Astrocyte of the cerebellum (primary cell): ENCODE results near the gene AMBRA1.

Experiments used
- DNase-seq: peaks from one replicate; pipeline ENCODE4 v3.0.0-alpha.2; 2011; ENCODE audit warnings: low read depth
- H3K4me3 ChIP-seq: 2 replicates; pipeline ENCODE4 v1.5.1; 2011; ENCODE audit warnings: mild to moderate bottlenecking, low read depth, low read length, moderate library complexity
- in situ Hi-C: cut with HindIII; loops from 2 replicates; pipeline ENCODE4 v1.10.0; 2017; ENCODE audit warnings: low sequenced_read_pairs
- TF ChIP-seq, protein P1 (sequence below): IDR thresholded peaks from 2 replicates; pipeline ENCODE4 v1.5.1; 2012; ENCODE audit warnings: low read length, low read depth, moderate library complexity, mild to moderate bottlenecking; ENCODE audit errors: missing control alignments

AMBRA1 gene

DNA sequence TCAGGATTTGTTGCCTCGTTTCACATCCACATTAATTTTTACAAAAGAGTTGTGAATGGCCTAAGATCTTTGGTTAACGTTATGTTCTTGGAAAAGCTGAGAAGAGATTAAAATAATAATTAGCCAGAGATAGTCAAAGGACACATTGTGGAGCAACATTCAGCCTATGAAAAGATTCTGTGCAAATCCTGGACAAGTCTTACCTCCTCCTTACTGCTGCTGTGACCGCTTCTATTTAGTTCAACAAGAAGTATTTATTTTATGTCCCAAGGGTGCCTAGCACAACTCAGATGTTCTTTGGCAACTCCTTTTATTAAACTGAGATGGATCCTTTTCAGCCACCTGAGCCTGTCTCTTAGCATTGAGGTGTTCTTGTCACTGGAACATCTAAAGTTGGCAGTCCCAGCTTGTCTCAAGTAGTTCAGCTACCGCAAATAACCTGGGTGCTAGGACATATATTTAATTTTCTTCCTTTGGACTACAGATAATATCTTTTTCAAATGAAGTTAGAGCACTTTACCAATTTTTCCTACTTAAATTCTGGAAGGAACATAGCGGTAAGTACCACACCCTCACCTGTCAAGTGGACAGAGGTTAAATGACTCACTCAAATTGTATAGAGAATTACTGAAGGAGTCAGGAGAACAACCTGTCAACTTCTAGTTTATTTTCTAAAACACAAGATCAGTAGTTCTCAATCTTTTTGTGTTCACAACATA, 121.7 kb downstream of the AMBRA1 start:
- no peak overlapping the region for H3K4me3 ChIP-seq
- TF ChIP-seq, protein P1, sequence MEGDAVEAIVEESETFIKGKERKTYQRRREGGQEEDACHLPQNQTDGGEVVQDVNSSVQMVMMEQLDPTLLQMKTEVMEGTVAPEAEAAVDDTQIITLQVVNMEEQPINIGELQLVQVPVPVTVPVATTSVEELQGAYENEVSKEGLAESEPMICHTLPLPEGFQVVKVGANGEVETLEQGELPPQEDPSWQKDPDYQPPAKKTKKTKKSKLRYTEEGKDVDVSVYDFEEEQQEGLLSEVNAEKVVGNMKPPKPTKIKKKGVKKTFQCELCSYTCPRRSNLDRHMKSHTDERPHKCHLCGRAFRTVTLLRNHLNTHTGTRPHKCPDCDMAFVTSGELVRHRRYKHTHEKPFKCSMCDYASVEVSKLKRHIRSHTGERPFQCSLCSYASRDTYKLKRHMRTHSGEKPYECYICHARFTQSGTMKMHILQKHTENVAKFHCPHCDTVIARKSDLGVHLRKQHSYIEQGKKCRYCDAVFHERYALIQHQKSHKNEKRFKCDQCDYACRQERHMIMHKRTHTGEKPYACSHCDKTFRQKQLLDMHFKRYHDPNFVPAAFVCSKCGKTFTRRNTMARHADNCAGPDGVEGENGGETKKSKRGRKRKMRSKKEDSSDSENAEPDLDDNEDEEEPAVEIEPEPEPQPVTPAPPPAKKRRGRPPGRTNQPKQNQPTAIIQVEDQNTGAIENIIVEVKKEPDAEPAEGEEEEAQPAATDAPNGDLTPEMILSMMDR, result no peak
- in situ Hi-C loops, result loop anchor here (5.0 kb wide), 1 partner anchor 95 kb away; no protein-coding TSS in a partner anchor
- DNase-seq, result no peak

DNA sequence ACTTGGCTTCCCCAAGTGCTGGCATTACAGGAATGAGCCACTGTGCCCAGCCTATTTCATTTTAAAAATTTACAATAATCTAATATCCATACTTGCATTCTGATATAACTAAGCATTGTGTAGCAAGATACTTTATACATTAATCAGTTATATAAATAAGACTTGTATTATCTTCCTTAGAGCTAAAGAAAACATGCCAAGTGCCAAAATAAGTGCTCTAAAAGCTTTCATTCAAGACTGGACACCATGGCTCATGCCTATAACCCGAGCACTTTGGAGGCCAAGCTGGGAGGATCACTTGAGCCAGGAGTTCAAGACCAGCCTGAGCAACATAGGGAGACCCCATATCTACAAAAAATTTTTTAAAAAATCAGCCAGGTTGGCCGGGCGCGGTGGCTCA, 123.9 kb downstream of the AMBRA1 start:
- DNase-seq, result no peak
- in situ Hi-C loops, result loop anchor here (5.0 kb wide), 1 partner anchor 93 kb away; no protein-coding TSS in a partner anchor
- H3K4me3 ChIP-seq, result no peak overlapping the region

DNA sequence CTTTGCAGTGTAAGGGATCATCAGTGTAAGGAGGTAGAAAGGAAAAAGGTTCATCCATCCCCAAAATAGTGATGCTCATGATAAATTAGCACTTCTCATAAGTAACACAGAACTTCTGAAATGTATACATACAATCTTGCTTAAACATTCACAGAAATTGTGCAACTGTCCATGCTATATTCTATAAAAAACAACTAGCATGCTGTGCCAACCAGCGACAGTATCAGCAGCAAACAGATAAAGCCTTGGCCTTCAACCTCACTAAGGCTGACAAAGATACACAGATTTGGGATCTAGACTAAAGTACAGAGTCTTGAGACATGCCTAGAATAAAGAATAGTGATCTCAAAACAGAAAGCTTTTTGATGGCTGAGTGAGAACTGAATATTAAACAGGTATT, 128.1 kb downstream of the AMBRA1 start:
- no peak overlapping the region for H3K4me3 ChIP-seq
- no peak for DNase-seq
- in situ Hi-C loops, result no loop called here
- TF ChIP-seq, protein P1, result no peak

More for the DNA sequence above, 123.9 kb downstream of the AMBRA1 start:
- TF ChIP-seq, protein P1, result no peak

DNA sequence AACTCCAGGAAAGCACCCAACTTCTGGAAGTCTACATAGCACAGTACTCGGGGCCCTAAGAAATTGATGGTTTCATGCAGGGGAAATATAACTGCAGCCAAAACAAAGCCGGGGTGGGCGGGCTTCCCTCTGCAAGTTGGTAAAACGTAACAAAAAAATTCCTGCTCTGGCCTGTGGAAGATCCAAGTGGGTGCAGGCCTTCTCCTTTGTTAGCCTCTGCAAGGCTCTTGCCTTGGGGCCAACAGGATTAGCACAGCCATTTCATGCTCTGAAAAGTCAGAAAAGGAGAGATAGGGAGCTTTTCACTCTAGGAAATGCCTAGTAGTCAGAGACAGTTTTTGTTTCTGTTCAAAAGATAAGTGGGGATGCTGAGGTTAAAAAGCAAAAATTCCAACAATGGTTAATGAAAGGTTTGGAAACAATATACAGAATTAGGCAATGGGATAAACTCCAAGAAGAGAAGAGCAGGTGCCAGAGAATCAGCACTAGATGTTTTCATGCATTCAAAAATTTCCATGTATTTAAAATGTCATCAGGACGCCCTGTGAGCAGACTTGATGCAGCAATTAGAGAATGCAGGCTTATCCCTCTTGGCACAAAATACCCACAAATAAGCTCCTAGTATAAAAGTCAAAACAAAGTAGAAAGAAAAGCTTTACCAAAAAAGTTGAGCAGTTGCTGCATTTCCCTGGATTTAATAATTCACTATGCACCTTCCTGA, 130.0 kb downstream of the AMBRA1 start:
- in situ Hi-C loops, result no loop called here
- no peak overlapping the region for H3K4me3 ChIP-seq
- no peak for DNase-seq
- TF ChIP-seq, protein P1, result no peak

DNA sequence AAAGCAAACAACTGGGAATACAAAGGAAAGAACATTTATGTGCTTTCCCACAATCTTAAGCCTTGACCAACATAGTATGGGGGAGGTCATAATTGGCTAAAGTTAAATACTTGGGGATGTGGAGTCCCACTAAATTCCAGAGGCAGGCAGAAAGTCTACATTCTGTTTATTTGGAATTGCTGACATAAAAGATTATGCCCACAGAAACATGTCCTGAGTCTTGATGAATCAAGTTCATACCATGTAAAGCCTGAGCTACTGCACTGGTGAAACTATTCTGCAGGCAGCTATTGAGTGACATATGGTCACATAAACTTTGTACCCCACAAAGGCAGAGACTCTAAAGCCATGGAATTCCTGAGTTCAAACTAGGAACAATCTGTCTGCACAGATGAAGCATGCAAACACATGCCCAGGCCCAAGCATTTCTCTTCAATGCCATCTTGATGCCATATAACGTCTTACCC, 132.3 kb downstream of the AMBRA1 start:
- TF ChIP-seq, protein P1, result no peak
- in situ Hi-C loops, result no loop called here
- DNase-seq, result peak; percentile 28
- H3K4me3 ChIP-seq, result no peak overlapping the region

DNA sequence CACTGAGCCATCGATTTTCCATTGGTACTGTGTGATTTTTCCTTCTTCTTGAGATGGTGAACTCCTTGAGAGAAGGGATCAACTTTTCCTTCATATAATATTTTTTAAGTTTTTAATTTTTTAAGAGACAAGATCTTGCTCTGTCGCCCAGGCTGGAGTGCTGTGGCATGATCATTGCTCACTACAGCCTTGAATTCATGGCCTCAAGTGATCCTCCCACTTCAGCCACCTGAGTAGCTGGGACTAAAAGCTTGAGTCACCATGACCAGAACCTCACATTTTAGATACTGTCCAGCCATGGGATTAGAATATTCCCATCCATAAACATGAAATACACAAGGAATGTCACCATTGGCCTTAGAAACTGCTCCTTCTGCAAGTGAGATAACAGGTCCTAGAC, 135.3 kb downstream of the AMBRA1 start:
- H3K4me3 ChIP-seq, result no peak overlapping the region
- in situ Hi-C loops, result no loop called here
- TF ChIP-seq, protein P1, result no peak
- no peak for DNase-seq
